SK-N-MC (cell line): ENCODE measurements around the gene BTBD1.

ENCODE experiments used
- EZH2 ChIP-seq: fragments of 200-600 bp; sonication (generic); IDR thresholded peaks from one replicate; pipeline ENCODE4 v1.6.1; 2017; ENCODE audit warnings: antibody characterized with exemption
- FOXP2 ChIP-seq: optimal IDR thresholded peaks from 2 replicates; pipeline ENCODE3; 2011; ENCODE audit warnings: mild to moderate bottlenecking, moderate library complexity; ENCODE audit not compliant: insufficient read depth; ENCODE audit errors: extremely low read length, control extremely low read depth
- POLR2AphosphoS5 ChIP-seq: IDR thresholded peaks from 2 replicates; pipeline ENCODE4 v1.6.1; 2012; ENCODE audit warnings: mild to moderate bottlenecking, low read depth, low read length, borderline replicate concordance

GRCh38 chr15:82995076-82995475 lies 72.0 kb downstream of the BTBD1 start:
- TF ChIP-seq EZH2 (no peak), POLR2AphosphoS5 (no peak), FOXP2 (no peak)
